ENCODE data around the gene DNAJB14.

The DNAJB14 gene

GRCh38 chr4:99879458-99879857, 67.0 kb downstream of the DNAJB14 start:
- H3K4me3 ChIP-seq (ENCODE audit: low read depth, low read length), result no peak overlapping the region
- DNase-seq (ENCODE audit: low read depth), result no peak
- no peak for TF ChIP-seq CTCF (IDR thresholded peaks at IDR 0.05; ENCODE audit: low read depth, low read length, missing control alignments)
- in situ Hi-C loops (cut with HindIII; ENCODE audit: low sequenced_read_pairs), result no loop called here

- no peak for DNase-seq (ENCODE audit: low read depth)
- in situ Hi-C loops (cut with HindIII; ENCODE audit: low sequenced_read_pairs), result no loop called here
- H3K4me3 ChIP-seq (ENCODE audit: low read depth, low read length), result no peak overlapping the region
- TF ChIP-seq CTCF (IDR thresholded peaks at IDR 0.05; ENCODE audit: low read depth, low read length, missing control alignments), result no peak
These were observed 67.8 kb downstream of the DNAJB14 start for GRCh38 chr4:99878604-99879003.

- TF ChIP-seq CTCF (IDR thresholded peaks at IDR 0.05; ENCODE audit: low read depth, low read length, missing control alignments), result no peak
- no peak for DNase-seq (ENCODE audit: low read depth)
- H3K4me3 ChIP-seq (ENCODE audit: low read depth, low read length), result no peak overlapping the region
- in situ Hi-C loops (cut with HindIII; ENCODE audit: low sequenced_read_pairs), result no loop called here
These were observed 69.5 kb downstream of the DNAJB14 start for GRCh38 chr4:99876946-99877345.

GRCh38 chr4:99875071-99875470, 71.3 kb downstream of the DNAJB14 start:
- in situ Hi-C loops (cut with HindIII; ENCODE audit: low sequenced_read_pairs), result no loop called here
- TF ChIP-seq CTCF (IDR thresholded peaks at IDR 0.05; ENCODE audit: low read depth, low read length, missing control alignments), result no peak
- no peak for DNase-seq (ENCODE audit: low read depth)
- no peak overlapping the region for H3K4me3 ChIP-seq (ENCODE audit: low read depth, low read length)

GRCh38 chr4:99872570-99872969, 73.8 kb downstream of the DNAJB14 start:
- H3K4me3 ChIP-seq (ENCODE audit: low read depth, low read length), result no peak overlapping the region
- no peak for DNase-seq (ENCODE audit: low read depth)
- no peak for TF ChIP-seq CTCF (IDR thresholded peaks at IDR 0.05; ENCODE audit: low read depth, low read length, missing control alignments)
- in situ Hi-C loops (cut with HindIII; ENCODE audit: low sequenced_read_pairs), result no loop called here

GRCh38 chr4:99868126-99868596, 78.3 kb downstream of the DNAJB14 start:
- no peak overlapping the region for H3K4me3 ChIP-seq (ENCODE audit: low read depth, low read length)
- peak; percentile 19 for DNase-seq (ENCODE audit: low read depth)
- TF ChIP-seq CTCF (IDR thresholded peaks at IDR 0.05; ENCODE audit: low read depth, low read length, missing control alignments), result no peak
- in situ Hi-C loops (cut with HindIII; ENCODE audit: low sequenced_read_pairs), result no loop called here

- in situ Hi-C loops (cut with HindIII; ENCODE audit: low sequenced_read_pairs), result no loop called here
- H3K4me3 ChIP-seq (ENCODE audit: low read depth, low read length), result no peak overlapping the region
- TF ChIP-seq CTCF (IDR thresholded peaks at IDR 0.05; ENCODE audit: low read depth, low read length, missing control alignments), result no peak
- DNase-seq (ENCODE audit: low read depth), result no peak
These were observed 82.6 kb downstream of the DNAJB14 start for GRCh38 chr4:99863804-99864203.

Data from astrocyte of the cerebellum (primary cell).